CD4-positive, alpha-beta T cell treated with Interleukin-15 for 4 hours (primary cell): ENCODE data around the gene CARD8.

Source experiments
- DNase-seq: peaks from one replicate; pipeline ENCODE4 v3.0.0-alpha.2; 2020; ENCODE audit warnings: low spot score

The CARD8 gene

GRCh38 chr19:48206397-48207093, 49.2 kb downstream of the CARD8 start:
- no peak for DNase-seq

GRCh38 chr19:48203794-48204628, 51.7 kb downstream of the CARD8 start:
- DNase-seq = peak; percentile 92

GRCh38 chr19:48203222-48203793, 52.4 kb downstream of the CARD8 start:
- DNase-seq = no peak

DNA sequence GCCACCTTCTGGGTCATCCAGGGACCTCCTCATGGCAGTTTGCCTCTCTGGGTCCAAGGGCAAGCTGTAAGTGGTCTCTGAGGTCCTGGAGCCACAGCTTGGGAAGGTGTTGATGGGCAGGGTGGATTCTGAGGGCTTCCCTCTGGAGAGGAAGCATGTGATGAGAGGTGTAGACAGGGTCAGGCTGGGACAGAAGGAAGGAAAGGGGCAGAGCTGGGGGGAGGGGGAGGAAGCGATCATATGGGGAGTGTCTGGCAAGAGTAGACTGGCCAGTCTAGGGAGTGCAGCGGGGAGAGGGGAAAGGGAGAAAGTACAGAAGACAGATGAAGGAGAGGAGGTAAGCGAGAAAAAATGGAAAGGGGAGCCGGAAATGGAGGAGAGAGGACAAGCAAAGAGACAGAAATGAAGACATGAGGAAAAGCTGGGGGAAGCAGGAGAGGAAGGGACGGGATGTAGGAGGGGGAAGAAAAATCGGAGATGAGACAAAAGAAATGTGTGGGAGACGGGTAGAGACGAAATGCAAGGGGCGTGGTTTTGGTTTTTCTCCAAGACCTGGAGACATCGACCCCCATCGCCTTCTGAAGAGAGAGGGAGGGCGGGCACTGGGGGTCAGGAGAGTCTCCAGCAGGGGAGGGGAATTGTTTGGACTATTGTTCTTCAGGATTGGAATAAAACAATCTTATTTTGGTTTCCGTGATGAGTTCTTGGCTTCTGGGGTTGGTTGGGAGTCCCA, 58.6 kb downstream of the CARD8 start:
- no peak for DNase-seq

DNA sequence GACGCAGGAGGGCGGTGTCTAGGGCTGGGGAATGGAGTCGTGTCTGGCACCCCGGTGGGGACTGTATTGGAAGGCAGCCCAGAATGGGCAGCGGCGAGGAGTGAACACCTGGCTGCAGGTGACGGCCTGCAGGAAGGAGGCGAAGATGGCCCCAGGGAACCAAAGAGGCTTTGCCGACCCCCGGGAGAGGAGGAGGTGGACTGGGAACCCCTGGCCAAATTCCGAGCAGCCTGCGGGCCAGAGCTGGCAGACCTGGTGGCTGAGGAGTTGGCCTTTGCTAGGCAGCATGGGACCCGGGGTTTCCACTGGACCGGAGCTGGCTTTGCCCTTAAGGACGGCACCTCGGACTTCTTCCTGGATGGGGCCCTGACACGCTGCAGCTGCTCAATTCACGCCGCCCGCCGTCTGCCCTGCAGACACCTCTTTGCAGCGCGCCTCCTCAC, 59.4 kb downstream of the CARD8 start:
- no peak for DNase-seq

- DNase-seq = no peak
These were observed 60.6 kb downstream of the CARD8 start for GRCh38 chr19:48194844-48195830.

GRCh38 chr19:48194041-48194843, 61.5 kb downstream of the CARD8 start:
- DNase-seq = peak; percentile 26

DNA sequence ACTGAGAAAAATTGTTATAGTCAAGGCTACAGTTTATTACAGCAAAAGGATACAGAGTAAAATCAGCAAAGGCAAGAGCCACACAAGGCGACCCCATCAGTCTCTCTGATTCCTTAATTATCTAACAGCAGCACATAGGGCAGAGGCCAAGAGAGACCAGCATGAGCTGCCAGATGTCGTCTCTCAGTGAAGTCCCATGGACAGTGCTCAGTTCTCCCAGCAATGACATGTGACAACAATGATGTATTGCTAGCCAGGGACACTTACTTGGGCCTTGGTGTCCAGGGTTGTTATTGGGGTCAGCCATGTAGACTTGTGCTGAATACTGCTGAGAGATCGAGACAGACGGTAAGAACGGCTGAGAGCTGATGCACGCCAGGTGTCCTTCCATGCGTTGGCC, 63.0 kb downstream of the CARD8 start:
- DNase-seq = no peak

- no peak for DNase-seq
These were observed 64.8 kb downstream of the CARD8 start for GRCh38 chr19:48190885-48191284.

DNA sequence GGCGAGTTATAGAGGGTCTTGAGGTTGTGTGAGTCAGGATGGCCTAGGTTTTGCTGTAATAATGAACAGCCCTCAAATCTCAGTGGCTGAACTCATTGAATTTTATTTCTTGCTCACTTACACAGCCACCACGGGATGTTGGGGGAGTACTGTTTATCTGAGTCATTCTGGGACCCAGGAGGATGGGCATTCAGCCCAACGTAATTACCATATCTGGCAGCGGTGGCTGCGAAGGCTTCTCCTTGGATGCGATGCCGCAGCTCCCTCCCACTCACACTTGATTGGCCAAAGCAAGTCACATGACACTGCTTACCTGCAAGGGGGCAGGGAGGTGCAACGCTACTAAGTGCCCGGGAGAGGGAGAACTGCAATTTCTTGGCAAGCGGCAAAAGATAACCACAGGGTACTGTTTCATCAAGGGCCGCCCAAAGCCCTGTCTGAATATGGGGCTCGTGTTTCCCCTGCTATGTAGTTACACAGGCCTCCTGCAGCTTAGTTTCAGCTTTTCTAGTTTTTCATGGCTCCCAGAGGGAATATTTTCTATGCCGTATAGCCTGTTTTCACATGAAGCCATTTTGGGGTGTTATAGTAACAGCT, 65.3 kb downstream of the CARD8 start:
- peak; percentile 13 for DNase-seq

- no peak for DNase-seq
These were observed 69.1 kb downstream of the CARD8 start for GRCh38 chr19:48186541-48186991.

- no peak for DNase-seq
These were observed 69.7 kb downstream of the CARD8 start for GRCh38 chr19:48186015-48186414.

GRCh38 chr19:48183356-48183755, 72.4 kb downstream of the CARD8 start:
- no peak for DNase-seq

- no peak for DNase-seq
These were observed 73.3 kb downstream of the CARD8 start for GRCh38 chr19:48182434-48182833.

DNA sequence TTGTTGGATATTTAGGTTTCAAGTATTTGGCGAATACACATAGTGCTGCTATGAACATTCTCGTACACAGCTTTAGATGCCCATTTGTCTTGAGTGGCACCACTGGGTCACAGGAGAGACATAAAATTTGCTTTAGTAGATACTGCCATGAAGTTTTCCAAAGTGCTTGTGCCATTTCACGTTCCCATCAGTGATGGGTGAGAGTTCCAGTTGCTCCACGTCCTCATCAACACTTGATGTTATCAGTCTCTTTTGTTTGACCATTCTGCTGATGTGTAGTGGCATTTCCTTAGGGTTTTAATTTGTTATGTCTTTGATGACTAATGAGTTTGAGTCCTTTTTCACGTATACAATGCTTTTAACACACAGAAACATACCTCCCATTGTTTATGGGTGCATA, 74.2 kb downstream of the CARD8 start:
- no peak for DNase-seq

GRCh38 chr19:48176226-48176625, 79.5 kb downstream of the CARD8 start:
- DNase-seq = no peak

- no peak for DNase-seq
These were observed 80.1 kb downstream of the CARD8 start for GRCh38 chr19:48175578-48175977.

GRCh38 chr19:48174445-48175030, 81.2 kb downstream of the CARD8 start:
- no peak for DNase-seq

DNA sequence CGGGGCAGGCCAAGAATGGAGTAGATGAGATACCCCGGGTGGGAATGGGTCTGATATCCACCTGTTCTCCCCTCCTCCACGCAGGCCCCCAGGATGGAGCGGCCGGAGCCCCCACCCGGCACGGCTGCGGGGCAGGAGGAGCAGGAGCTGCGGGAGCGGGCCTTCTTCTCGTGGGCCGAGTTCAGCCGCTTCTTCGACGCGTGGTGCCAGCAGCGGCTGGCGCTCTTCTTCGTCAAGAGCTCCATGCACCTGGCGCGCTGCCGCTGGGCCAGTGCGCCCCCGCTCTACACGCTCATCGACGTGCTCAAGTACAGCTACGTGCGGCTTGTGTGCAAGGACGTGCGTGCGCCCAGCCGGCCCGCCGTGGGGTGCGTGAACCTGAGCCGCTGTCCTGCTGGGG, 84.0 kb downstream of the CARD8 start:
- DNase-seq = no peak
